Activated naive CD8-positive, alpha-beta T cell treated with anti-CD3 and anti-CD28 coated beads, Interleukin-2, amount 50 U/mL, for 24 hours (primary cell): ENCODE data around the gene NEGR1.

ENCODE experiments used
- ATAC-seq: fragments of 150-1000 bp; cut with Tn5 transposase; one replicate; pipeline ENCODE4 v1.10.0; 2021
- DNase-seq: peaks from one replicate; pipeline ENCODE4 v3.0.0; 2021
- H3K27ac Mint-ChIP-seq: one replicate; pipeline ENCODE4 v1.8.0; 2021; ENCODE audit warnings: mild to moderate bottlenecking, mixed read lengths
- H3K27me3 Mint-ChIP-seq: one replicate; pipeline ENCODE4 v1.8.0; 2021; ENCODE audit warnings: mixed read lengths
- H3K36me3 Mint-ChIP-seq: one replicate; pipeline ENCODE4 v1.8.0; 2021; ENCODE audit warnings: low read depth, mixed read lengths
- H3K4me1 Mint-ChIP-seq: one replicate; pipeline ENCODE4 v1.8.0; 2021; ENCODE audit warnings: mixed read lengths
- H3K4me3 Mint-ChIP-seq: one replicate; pipeline ENCODE4 v1.8.0; 2021; ENCODE audit warnings: mild to moderate bottlenecking, moderate library complexity, mixed read lengths
- H3K9me3 Mint-ChIP-seq: one replicate; pipeline ENCODE4 v1.8.0; 2021; ENCODE audit warnings: mixed read lengths

The NEGR1 gene

GRCh38 chr1:71393301-71393700, 889.0 kb downstream of the NEGR1 start:
- H3K36me3 Mint-ChIP-seq: no peaks in the 10 kb centered on the region
- no peaks in the 10 kb centered on the region for H3K4me1 Mint-ChIP-seq
- DNase-seq (no peak), ATAC-seq (no peak)
- H3K27me3 Mint-ChIP-seq: no peaks in the 10 kb centered on the region
- H3K4me3 Mint-ChIP-seq: no peak overlapping the region
- no peak overlapping the region for H3K27ac Mint-ChIP-seq
- peaks cover 17% of the 10 kb centered on the region for H3K9me3 Mint-ChIP-seq

GRCh38 chr1:71390518-71390917, 891.8 kb downstream of the NEGR1 start:
- ATAC-seq (no peak), DNase-seq (no peak)
- Mint-ChIP-seq H3K4me3 (no peak overlapping the region), H3K4me1 (no peaks in the 10 kb centered on the region), H3K36me3 (no peaks in the 10 kb centered on the region), H3K27me3 (no peaks in the 10 kb centered on the region), H3K9me3 (peaks cover 22% of the 10 kb centered on the region), H3K27ac (no peak overlapping the region)

- DNase-seq (no peak), ATAC-seq (no peak)
- Mint-ChIP-seq H3K27me3 (no peaks in the 10 kb centered on the region), H3K4me1 (no peaks in the 10 kb centered on the region), H3K27ac (no peak overlapping the region), H3K9me3 (peaks cover 31% of the 10 kb centered on the region), H3K4me3 (no peak overlapping the region), H3K36me3 (no peaks in the 10 kb centered on the region)
These were observed 904.5 kb downstream of the NEGR1 start for GRCh38 chr1:71377886-71378285.

- Mint-ChIP-seq H3K27me3 (no peaks in the 10 kb centered on the region), H3K9me3 (peaks cover 2% of the 10 kb centered on the region), H3K4me1 (no peaks in the 10 kb centered on the region), H3K27ac (no peak overlapping the region), H3K4me3 (no peak overlapping the region), H3K36me3 (no peaks in the 10 kb centered on the region)
- ATAC-seq (no peak), DNase-seq (no peak)
These were observed 909.8 kb downstream of the NEGR1 start for GRCh38 chr1:71372496-71372895.

- Mint-ChIP-seq H3K9me3 (no peaks in the 10 kb centered on the region), H3K36me3 (no peaks in the 10 kb centered on the region), H3K27ac (no peak overlapping the region), H3K4me1 (no peaks in the 10 kb centered on the region), H3K4me3 (no peak overlapping the region), H3K27me3 (no peaks in the 10 kb centered on the region)
- no peak for DNase-seq
- ATAC-seq: no peak
These were observed 910.8 kb downstream of the NEGR1 start for GRCh38 chr1:71371581-71371980.

- Mint-ChIP-seq H3K36me3 (no peaks in the 10 kb centered on the region), H3K27me3 (no peaks in the 10 kb centered on the region), H3K9me3 (peaks cover 13% of the 10 kb centered on the region), H3K27ac (no peak overlapping the region), H3K4me1 (no peaks in the 10 kb centered on the region), H3K4me3 (no peak overlapping the region)
- DNase-seq (no peak), ATAC-seq (no peak)
These were observed 918.1 kb downstream of the NEGR1 start for GRCh38 chr1:71364236-71364635.

- no peaks in the 10 kb centered on the region for H3K36me3 Mint-ChIP-seq
- no peak overlapping the region for H3K4me3 Mint-ChIP-seq
- peaks cover 13% of the 10 kb centered on the region for H3K9me3 Mint-ChIP-seq
These were observed 919.6 kb downstream of the NEGR1 start for GRCh38 chr1:71362691-71363090.

GRCh38 chr1:71362076-71362475, 920.3 kb downstream of the NEGR1 start:
- DNase-seq: no peak
- Mint-ChIP-seq H3K9me3 (peaks cover 13% of the 10 kb centered on the region), H3K4me1 (no peaks in the 10 kb centered on the region), H3K27me3 (no peaks in the 10 kb centered on the region), H3K4me3 (no peak overlapping the region), H3K36me3 (no peaks in the 10 kb centered on the region), H3K27ac (no peak overlapping the region)
- ATAC-seq: no peak

More at GRCh38 chr1:71362691-71363090, 919.6 kb downstream of the NEGR1 start:
- Mint-ChIP-seq H3K4me1 (no peaks in the 10 kb centered on the region), H3K27me3 (no peaks in the 10 kb centered on the region), H3K27ac (no peak overlapping the region)
- no peak for DNase-seq
- ATAC-seq: no peak

DNA sequence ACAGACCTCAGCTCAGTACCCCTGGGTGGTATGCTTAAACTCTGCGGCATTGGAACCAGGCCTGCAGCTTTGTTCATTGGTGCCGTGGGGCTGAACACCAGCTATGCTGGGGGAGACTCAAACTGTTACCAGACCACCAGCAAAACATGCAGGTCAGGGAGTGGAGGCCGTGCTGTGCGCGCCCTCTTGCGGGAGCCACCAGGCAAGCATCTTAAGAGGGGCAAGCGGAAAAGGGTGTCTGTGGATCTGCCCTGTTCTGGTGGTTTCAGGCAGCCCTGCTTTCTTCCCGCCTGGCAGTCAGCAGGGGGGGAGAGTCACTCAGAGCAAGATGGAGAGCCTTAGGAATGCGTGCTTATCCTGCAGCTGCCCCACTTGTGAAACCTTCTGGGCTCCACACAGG, 924.6 kb downstream of the NEGR1 start:
- DNase-seq: no peak
- Mint-ChIP-seq H3K27me3 (no peaks in the 10 kb centered on the region), H3K36me3 (no peaks in the 10 kb centered on the region)

DNA sequence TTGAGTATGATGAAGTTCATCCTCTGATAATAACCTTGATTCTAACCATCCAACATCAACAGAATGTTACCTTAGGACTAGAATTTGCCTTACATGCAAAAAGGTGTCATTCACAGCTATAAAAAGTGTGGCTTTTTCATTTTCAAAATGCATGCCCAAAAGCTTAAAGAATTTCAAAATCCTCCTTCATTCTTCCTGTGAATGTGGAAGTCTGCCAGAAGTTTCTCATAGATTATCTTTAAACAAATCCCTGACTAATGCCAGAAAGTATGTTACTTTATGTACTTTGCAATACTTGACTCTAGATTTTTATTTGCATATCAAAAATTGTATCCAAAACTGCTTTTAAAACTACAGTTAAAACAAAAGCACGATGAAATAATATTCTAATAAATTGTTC, 930.9 kb downstream of the NEGR1 start:
- no peak for ATAC-seq
- Mint-ChIP-seq H3K36me3 (no peaks in the 10 kb centered on the region), H3K27me3 (no peaks in the 10 kb centered on the region), H3K4me1 (no peaks in the 10 kb centered on the region), H3K27ac (no peak overlapping the region), H3K4me3 (no peak overlapping the region), H3K9me3 (peaks cover 18% of the 10 kb centered on the region)
- DNase-seq: no peak

More for the DNA sequence above, 924.6 kb downstream of the NEGR1 start:
- no peak for ATAC-seq
- Mint-ChIP-seq H3K9me3 (peaks cover 17% of the 10 kb centered on the region), H3K4me3 (no peak overlapping the region), H3K4me1 (no peaks in the 10 kb centered on the region), H3K27ac (no peak overlapping the region)

DNA sequence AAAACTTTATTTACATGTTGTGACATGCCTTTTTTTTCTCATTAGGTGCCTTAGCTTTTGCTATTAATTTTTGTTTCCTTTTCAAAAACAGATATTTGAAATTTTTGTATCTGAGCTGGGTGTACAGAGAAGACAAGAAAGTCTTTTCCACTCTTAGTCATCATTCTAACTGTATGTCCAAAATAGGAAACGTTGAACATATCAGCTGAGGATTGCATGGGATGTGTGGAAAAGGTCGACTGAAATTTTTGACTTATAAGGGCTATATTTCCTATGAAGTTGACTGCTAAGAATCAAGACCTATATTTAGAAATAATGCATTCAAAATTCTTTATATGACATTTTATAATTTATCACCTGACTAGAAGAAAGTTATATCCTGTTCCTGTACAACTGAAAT, 931.5 kb downstream of the NEGR1 start:
- Mint-ChIP-seq H3K4me1 (no peaks in the 10 kb centered on the region), H3K27me3 (no peaks in the 10 kb centered on the region), H3K27ac (no peak overlapping the region), H3K4me3 (no peak overlapping the region), H3K36me3 (no peaks in the 10 kb centered on the region), H3K9me3 (peaks cover 18% of the 10 kb centered on the region)
- ATAC-seq (no peak), DNase-seq (no peak)

GRCh38 chr1:71350330-71350729, 932.0 kb downstream of the NEGR1 start:
- Mint-ChIP-seq H3K27me3 (no peaks in the 10 kb centered on the region), H3K36me3 (no peaks in the 10 kb centered on the region), H3K27ac (no peak overlapping the region), H3K4me3 (no peak overlapping the region), H3K4me1 (no peaks in the 10 kb centered on the region), H3K9me3 (peaks cover 21% of the 10 kb centered on the region)
- ATAC-seq (no peak), DNase-seq (no peak)
